ENCODE measurements around the gene CDC42BPA.

DNA sequence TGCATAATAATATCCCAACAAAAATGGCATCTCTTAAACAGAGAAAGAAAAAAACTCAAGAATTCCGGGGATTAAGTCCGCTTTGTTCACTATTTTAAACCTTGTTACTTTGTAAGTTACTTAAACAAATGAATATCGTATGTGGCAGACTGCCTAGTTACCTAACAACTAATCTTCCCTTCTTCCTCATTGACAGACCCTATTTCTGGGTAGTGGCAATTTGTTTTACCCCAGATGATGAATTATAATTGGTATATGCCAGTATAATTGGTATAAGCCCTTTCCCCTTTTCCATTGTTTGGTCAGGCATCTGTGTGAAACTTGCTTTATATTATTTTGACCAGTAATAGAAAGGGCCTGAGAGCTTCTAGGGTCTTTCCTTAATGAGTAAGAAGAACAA lies 52.4 kb downstream of the CDC42BPA start:
- TF ChIP-seq, protein P1, sequence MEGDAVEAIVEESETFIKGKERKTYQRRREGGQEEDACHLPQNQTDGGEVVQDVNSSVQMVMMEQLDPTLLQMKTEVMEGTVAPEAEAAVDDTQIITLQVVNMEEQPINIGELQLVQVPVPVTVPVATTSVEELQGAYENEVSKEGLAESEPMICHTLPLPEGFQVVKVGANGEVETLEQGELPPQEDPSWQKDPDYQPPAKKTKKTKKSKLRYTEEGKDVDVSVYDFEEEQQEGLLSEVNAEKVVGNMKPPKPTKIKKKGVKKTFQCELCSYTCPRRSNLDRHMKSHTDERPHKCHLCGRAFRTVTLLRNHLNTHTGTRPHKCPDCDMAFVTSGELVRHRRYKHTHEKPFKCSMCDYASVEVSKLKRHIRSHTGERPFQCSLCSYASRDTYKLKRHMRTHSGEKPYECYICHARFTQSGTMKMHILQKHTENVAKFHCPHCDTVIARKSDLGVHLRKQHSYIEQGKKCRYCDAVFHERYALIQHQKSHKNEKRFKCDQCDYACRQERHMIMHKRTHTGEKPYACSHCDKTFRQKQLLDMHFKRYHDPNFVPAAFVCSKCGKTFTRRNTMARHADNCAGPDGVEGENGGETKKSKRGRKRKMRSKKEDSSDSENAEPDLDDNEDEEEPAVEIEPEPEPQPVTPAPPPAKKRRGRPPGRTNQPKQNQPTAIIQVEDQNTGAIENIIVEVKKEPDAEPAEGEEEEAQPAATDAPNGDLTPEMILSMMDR (IDR thresholded peaks at IDR 0.05): no peak
- TF ChIP-seq POLR2A (IDR thresholded peaks at IDR 0.05): no peak

Data from lower leg skin (tissue), 3 donors.